GM12864 (cell line): ENCODE measurements around the gene C2CD4C.

ENCODE experiments used
- DNase-seq: peaks from one replicate; pipeline ENCODE4 v3.0.0-alpha.2; 2011; ENCODE audit warnings: low read depth
- H3K4me3 ChIP-seq: 2 replicates; pipeline ENCODE4 v1.5.1; 2011; ENCODE audit warnings: mild to moderate bottlenecking, low read depth, low read length, control low read depth
- TF ChIP-seq, protein P1 (sequence below): IDR thresholded peaks from 2 replicates; pipeline ENCODE4 v1.5.1; 2011; ENCODE audit warnings: low read depth, mild to moderate bottlenecking, moderate library complexity, low read length, control low read depth, inconsistent platforms; ENCODE audit errors: missing control alignments

The C2CD4C gene

DNA sequence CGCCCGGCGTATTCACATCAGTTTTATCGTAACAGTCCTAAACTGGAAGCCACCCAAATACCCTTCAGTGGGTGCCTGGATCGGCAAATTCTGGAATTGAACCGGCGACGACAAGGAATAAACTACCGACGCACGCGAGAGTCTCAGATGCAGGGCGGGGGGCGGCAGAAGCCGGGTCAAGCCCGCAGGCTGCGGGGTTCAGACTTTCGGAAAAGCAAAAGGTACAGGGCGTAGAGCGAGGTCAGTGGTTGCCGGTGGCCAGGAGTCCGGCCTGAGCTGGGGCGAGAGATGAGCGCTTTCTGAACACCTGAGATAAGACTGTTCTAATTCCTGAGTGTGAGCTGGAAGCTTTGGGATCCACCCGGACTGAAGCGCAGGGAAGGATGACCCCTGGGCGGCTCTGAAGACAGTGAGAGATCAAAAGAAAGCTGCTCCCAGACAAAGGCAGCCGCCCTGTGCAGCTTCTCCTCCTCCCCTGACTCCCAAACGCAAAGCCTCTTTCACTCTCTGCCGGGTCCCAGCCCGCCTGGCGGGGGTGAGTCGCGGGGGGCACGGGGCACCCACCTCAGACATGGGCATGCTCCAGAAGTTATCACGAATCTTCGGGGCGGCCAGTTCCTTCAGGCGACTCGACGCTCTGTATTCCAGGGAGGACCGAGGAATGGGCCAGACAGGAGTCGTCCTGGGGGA, 38.2 kb downstream of the C2CD4C start:
- DNase-seq, result no peak
- TF ChIP-seq, protein P1, sequence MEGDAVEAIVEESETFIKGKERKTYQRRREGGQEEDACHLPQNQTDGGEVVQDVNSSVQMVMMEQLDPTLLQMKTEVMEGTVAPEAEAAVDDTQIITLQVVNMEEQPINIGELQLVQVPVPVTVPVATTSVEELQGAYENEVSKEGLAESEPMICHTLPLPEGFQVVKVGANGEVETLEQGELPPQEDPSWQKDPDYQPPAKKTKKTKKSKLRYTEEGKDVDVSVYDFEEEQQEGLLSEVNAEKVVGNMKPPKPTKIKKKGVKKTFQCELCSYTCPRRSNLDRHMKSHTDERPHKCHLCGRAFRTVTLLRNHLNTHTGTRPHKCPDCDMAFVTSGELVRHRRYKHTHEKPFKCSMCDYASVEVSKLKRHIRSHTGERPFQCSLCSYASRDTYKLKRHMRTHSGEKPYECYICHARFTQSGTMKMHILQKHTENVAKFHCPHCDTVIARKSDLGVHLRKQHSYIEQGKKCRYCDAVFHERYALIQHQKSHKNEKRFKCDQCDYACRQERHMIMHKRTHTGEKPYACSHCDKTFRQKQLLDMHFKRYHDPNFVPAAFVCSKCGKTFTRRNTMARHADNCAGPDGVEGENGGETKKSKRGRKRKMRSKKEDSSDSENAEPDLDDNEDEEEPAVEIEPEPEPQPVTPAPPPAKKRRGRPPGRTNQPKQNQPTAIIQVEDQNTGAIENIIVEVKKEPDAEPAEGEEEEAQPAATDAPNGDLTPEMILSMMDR, result no peak
- no peak overlapping the region for H3K4me3 ChIP-seq

- TF ChIP-seq, protein P1, result no peak
Observed at GRCh38 chr19:369876-370275, 39.1 kb downstream of the C2CD4C start.

DNA sequence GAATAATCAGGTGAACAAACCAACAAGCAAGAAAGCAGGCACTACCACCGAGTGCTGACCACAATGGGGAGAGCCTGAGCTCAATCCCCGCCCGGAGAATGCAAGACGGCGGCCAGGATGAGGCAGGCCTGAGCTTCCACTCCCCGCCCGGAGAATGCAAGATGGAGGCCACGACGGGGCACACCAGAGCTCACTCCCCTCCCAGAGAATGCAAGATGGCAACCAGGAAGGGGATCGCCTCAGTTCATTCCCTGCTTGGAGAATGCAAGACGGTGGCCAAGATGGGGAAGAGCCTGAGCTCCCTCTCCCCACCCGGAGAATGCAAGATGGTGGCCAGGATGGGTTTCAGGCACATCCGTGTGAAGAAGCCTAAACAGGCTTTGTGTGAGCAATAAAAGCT, 39.7 kb downstream of the C2CD4C start:
- no peak overlapping the region for H3K4me3 ChIP-seq
- TF ChIP-seq, protein P1, result no peak
- DNase-seq, result no peak

More at GRCh38 chr19:369876-370275, 39.1 kb downstream of the C2CD4C start:
- no peak overlapping the region for H3K4me3 ChIP-seq
- DNase-seq, result no peak

GRCh38 chr19:368630-369024, 40.3 kb downstream of the C2CD4C start:
- no peak for DNase-seq
- TF ChIP-seq, protein P1, result no peak
- H3K4me3 ChIP-seq, result no peak overlapping the region

DNA sequence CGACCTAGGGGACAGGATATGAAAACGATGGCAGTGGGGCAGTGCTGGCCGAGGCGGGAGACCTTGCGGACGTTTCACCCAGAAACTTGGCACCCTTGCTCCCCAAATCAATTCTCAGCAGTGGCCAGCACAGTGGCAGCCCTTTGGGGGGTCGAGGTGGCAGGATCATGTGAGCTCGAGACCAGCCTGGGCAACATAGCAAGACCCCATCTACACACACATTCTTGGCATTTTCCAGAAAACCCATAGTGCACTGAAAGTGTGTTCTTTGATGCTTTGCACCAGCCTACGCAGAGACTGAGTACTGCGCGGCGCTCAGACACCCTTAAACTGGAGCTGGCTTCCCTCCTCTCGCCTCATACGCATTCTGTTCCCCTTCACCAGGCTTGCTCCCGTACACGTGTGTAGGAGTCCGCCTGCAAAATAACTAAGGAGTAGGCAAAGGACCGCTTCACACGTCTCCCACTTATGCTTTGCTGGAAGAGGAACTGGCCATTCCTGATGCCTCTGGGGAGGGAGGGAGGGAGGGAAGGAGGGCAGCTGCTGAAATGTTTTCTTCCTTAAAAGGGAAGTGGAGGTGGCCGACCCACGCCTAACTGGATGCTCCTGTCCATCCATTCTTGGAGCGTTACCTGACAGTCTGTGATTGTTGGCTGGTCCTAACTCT, 40.9 kb downstream of the C2CD4C start:
- TF ChIP-seq, protein P1, result no peak
- no peak overlapping the region for H3K4me3 ChIP-seq
- no peak for DNase-seq

DNA sequence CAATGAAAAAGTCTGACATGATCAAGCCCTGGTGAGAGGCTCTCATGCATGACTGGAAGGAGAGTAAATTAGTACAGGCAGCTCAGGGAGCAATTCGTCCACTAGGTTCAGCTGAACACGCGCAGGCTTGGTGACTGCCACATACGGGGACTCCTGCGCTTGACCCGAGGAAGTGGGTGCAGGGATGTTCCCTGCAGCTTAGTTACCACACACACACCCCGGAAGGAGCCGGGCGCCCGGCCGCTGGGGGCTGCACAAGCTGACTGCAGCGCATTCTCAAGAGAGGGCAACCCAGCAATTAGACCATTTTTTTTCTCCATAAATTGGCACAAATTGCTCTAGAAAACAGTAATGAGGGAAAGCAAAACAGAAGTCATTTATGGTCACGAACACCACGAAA, 41.4 kb downstream of the C2CD4C start:
- no peak overlapping the region for H3K4me3 ChIP-seq
- DNase-seq, result no peak
- TF ChIP-seq, protein P1, result no peak
